Gastrocnemius medialis (tissue), 4 donors: ENCODE data around the gene FBLN1.

Experiments used
- POLR2A ChIP-seq, 2 donors: fragments of 450-650 bp; IDR thresholded peaks; one replicate each; pipeline ENCODE4 v1.6.1; 2017; ENCODE audit warnings: antibody characterized with exemption in 2 of 2, mild to moderate bottlenecking in 2 of 2, moderate library complexity in 2 of 2
- TF ChIP-seq, protein P1 (sequence below), 5 experiments: fragments of 450-650 bp in 3 of 5; fragments of 200-600 bp in 2 of 5; sonication (generic) in 2 of 5; IDR thresholded peaks in 4 of 5; conservative IDR thresholded peaks in 1 of 5; 1 replicate in 4 of 5; 2 replicates in 1 of 5; pipeline ENCODE4 v1.5.1; 2016 to 2019; ENCODE audit warnings: antibody characterized with exemption in 5 of 5, mild to moderate bottlenecking in 3 of 5, moderate library complexity in 3 of 5

DNA sequence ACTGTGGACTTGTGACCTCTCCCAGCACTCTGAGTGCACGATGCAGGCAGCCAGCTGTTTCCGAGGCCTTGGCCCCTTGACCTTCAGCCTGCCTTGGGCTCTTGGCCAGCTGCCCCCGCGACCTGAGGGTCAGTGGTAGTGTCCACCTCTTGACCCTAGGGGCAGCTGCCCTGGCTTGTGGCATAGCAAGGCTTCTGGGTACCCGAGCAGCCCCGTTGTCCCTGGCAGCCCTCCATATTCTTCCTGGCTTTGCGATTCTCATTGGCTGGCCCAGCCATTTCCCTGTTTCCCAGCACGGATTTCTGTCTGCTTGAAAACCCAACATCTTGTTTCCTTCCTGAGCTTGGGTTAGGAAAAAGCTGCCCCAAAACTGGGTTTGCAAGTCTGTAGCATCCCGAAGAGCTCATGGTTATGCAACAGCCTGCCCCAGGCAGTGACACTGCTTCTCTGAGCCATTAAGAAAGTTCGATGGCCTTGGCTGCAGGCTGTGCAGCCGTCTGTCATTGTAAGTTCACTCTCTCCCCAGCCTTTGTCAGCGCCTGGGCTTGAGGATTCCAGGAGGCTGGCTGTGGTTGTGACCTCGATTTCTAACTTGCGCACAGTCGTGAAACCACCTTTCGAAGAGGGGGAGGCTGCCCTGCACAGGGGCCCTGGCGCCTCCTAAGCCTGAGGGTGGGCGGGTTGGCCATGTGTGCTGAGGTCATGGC lies 48.8 kb downstream of the FBLN1 start:
- TF ChIP-seq, protein P1, sequence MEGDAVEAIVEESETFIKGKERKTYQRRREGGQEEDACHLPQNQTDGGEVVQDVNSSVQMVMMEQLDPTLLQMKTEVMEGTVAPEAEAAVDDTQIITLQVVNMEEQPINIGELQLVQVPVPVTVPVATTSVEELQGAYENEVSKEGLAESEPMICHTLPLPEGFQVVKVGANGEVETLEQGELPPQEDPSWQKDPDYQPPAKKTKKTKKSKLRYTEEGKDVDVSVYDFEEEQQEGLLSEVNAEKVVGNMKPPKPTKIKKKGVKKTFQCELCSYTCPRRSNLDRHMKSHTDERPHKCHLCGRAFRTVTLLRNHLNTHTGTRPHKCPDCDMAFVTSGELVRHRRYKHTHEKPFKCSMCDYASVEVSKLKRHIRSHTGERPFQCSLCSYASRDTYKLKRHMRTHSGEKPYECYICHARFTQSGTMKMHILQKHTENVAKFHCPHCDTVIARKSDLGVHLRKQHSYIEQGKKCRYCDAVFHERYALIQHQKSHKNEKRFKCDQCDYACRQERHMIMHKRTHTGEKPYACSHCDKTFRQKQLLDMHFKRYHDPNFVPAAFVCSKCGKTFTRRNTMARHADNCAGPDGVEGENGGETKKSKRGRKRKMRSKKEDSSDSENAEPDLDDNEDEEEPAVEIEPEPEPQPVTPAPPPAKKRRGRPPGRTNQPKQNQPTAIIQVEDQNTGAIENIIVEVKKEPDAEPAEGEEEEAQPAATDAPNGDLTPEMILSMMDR (IDR thresholded peaks at IDR 0.05 in 4 of 5, conservative IDR thresholded peaks at IDR 0.05 in 1 of 5), result no peak
- no peak for TF ChIP-seq POLR2A (IDR thresholded peaks at IDR 0.05)
